ENCODE results near the gene DPY30.

DNA sequence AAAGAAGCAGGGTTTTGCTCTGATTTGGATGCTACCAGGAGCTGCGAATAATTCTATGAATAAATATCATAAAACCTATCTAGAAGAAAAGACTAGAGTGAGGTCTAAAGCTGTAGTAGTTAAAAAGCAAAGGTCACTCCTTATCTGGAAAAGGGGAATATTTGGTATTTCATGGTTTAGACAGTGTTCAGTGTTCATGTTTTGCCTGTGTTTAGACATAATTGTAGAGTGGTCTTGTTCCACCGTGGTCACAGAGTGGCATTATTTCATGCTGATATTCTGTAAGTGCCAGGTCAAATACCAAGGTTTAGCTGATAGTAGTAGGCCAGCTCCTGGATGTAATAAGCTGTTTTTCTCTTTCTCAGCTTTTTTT, 34.5 kb upstream of the DPY30 start:
- TF ChIP-seq CTCF (IDR thresholded peaks at IDR 0.05) (no peak), POLR2AphosphoS5 (IDR thresholded peaks at IDR 0.05) (no peak)
